Adrenal gland (tissue), 12 donors: ENCODE data around the gene ACOT13. TPM values are rescaled to one million over a fixed set of nuclear protein-coding genes. Genes with fewer than 3 reads are reported as not detected.
"Not testable (repeated sequence)": the region's sequence is repeated elsewhere in the genome, so short reads cannot be mapped to it uniquely, and the experiment has no call there.

Experiments used
- DNase-seq, 7 donors: peaks; one replicate each; pipeline ENCODE4 v3.0.0-alpha.2; 2019 to 2020
- H3K27ac ChIP-seq, 5 donors: fragments of 200-600 bp; sonication (generic) in 4 of 5; 1 replicate in 3 of 5; 2 replicates in 2 of 5; pipeline versions ENCODE4 v1.5.1 to v1.8.0; 2016 to 2020; ENCODE audit warnings: mild to moderate bottlenecking in 1 of 5
- H3K27me3 ChIP-seq: fragments of 200-600 bp; 2 replicates; pipeline ENCODE4 v1.8.0; 2021
- H3K36me3 ChIP-seq, 2 donors: fragments of 200-600 bp; replicated peaks in 1 of 2; 1 replicate in 1 of 2; 2 replicates in 1 of 2; pipeline versions ENCODE4 v1.5.1 to v1.8.0; 2018 to 2022
- H3K4me1 ChIP-seq, 2 donors: fragments of 200-600 bp; replicated peaks in 1 of 2; 1 replicate in 1 of 2; 2 replicates in 1 of 2; pipeline versions ENCODE4 v1.5.1 to v1.8.0; 2018 to 2021
- H3K4me3 ChIP-seq, 4 donors: fragments of 200-600 bp; sonication (generic) in 3 of 4; one replicate each; pipeline ENCODE4 v1.5.1; 2016 to 2018
- H3K9me3 ChIP-seq, 3 donors: fragments of 200-600 bp; sonication (generic) in 1 of 3; replicated peaks in 1 of 3; 1 replicate in 2 of 3; 2 replicates in 1 of 3; pipeline versions ENCODE4 v1.5.1 to v1.8.0; 2016 to 2021
- CTCF ChIP-seq, 6 experiments: fragments of 450-650 bp in 4 of 6; fragments of 200-600 bp in 2 of 6; sonication (generic) in 1 of 6; IDR thresholded peaks; 1 replicate in 5 of 6; 2 replicates in 1 of 6; pipeline versions ENCODE4 v1.5.1 to v1.8.0; 2016 to 2021; ENCODE audit warnings: antibody characterized with exemption in 6 of 6, mild to moderate bottlenecking in 2 of 6, moderate library complexity in 1 of 6
- POLR2A ChIP-seq, 2 donors: fragments of 450-650 bp; IDR thresholded peaks; one replicate each; pipeline ENCODE4 v1.6.1; 2017; ENCODE audit warnings: antibody characterized with exemption in 2 of 2, mild to moderate bottlenecking in 2 of 2, moderate library complexity in 1 of 2
- WGBS, 4 donors: extraction: QIAGEN DNeasy Blood & Tissue Kit in 2 of 4; methylation state at CpG; one replicate each; pipeline versions ENCODE4 v1.1.5 to v1.1.7; 2013 to 2017; 5-methylcytosine and 5-hydroxymethylcytosine counted together
- intact Hi-C, 2 donors: fragments of 100-400 bp; cut with DNase I; formaldehyde crosslinking; loops; one replicate each; pipeline versions ENCODE4 v1.14.1 to v1.15.0; 2022 to 2023
- polyA plus RNA-seq, 3 donors: library from polyadenylated mRNA; stranded (reverse); fragments of 200-250 nt in 2 of 3; fragments of 350-450 nt in 1 of 3; fragmentation: Illumina TruSeq in 1 of 3; extraction: RNeasy Lipid Tissue Mini Kit (QIAGEN cat#74804) in 1 of 3; gene quantifications; one replicate each; pipeline ENCODE4 v1.2.3, GENCODE V29; 2013 to 2014
- total RNA-seq, 9 donors: library from RNA; depleted of rRNA in 4 of 9; stranded (reverse); fragments of >200 nt in 4 of 9; fragments of 120-200 nt in 1 of 9; fragmentation: NEBNext Ultra II Directional in 1 of 9; extraction: Animal tissue kit (Norgen Biotek cat#: 25700) in 1 of 9; gene quantifications; one replicate each; pipeline versions ENCODE4 v1.1.0 to v1.2.4, GENCODE V29; 2013 to 2023
- donor health status: healthy with polysubstance abuse.
- donor health status: Bipolar disorder and iron deficiency.
- donor health status: DM: yes; HTN: yes; CAD: no.
- donor health status: DM: no; HTN: no; CAD: no.
- donor health status: DM: no; HTN: no; CAD: no.
- donor health status: DM: yes; HTN: yes; CAD: no.

The ACOT13 gene
- total and polyA plus RNA-seq, 12 donors: 6.9 to 104 (median 21.7) TPM

- no peaks in the 10 kb centered on the region for H3K36me3 ChIP-seq
- TF ChIP-seq POLR2A (IDR thresholded peaks at IDR 0.05): no peak
- TF ChIP-seq CTCF (IDR thresholded peaks at IDR 0.05): no peak
- 28 to 55% (median 45%) methylated on average over 3 of the region's 3 CpGs for WGBS, 4 donors
- H3K27ac ChIP-seq: no peak overlapping the region
- H3K9me3 ChIP-seq: no peaks in the 10 kb centered on the region
- intact Hi-C loops: loop anchor here in 1 of 2 donors (5.0 to 10.0 kb wide), 2 partner anchors 110 to 268 kb away; no protein-coding TSS in a partner anchor
- no peak for DNase-seq
- H3K4me1 ChIP-seq: peaks cover 0 to 5% of the 10 kb centered on the region in 2 donors
- H3K4me3 ChIP-seq: no peak overlapping the region
- no peaks in the 10 kb centered on the region for H3K27me3 ChIP-seq
These were observed 25.5 kb downstream of the ACOT13 start for GRCh38 chr6:24692415-24692814.

- intact Hi-C loops: loop anchor here in 1 of 2 donors (5.0 to 10.0 kb wide), 2 partner anchors 111 to 268 kb away; no protein-coding TSS in a partner anchor
- WGBS, 4 donors: 90 to 97% (median 93%) methylated on average over 2 of the region's 2 CpGs
- Histone ChIP-seq H3K4me1 (peaks cover 0 to 5% of the 10 kb centered on the region in 2 donors), H3K4me3 (no peak overlapping the region), H3K36me3 (no peaks in the 10 kb centered on the region), H3K27ac (no peak overlapping the region), H3K27me3 (no peaks in the 10 kb centered on the region), H3K9me3 (no peaks in the 10 kb centered on the region)
- no peak for DNase-seq
- TF ChIP-seq CTCF (IDR thresholded peaks at IDR 0.05) (no peak), POLR2A (IDR thresholded peaks at IDR 0.05) (no peak)
These were observed 26.1 kb downstream of the ACOT13 start for GRCh38 chr6:24692848-24693592.

- Histone ChIP-seq H3K9me3 (no peaks in the 10 kb centered on the region), H3K27ac (no peak overlapping the region), H3K27me3 (no peaks in the 10 kb centered on the region), H3K4me1 (peaks cover 0 to 5% of the 10 kb centered on the region in 2 donors), H3K4me3 (no peak overlapping the region), H3K36me3 (no peaks in the 10 kb centered on the region)
- WGBS, 4 donors: 91 to 94% (median 92%) methylated on average over 1 of the region's 1 CpG
- no peak for TF ChIP-seq CTCF (IDR thresholded peaks at IDR 0.05)
- TF ChIP-seq POLR2A (IDR thresholded peaks at IDR 0.05): no peak
- DNase-seq: no peak
- intact Hi-C loops: loop anchor here in 1 of 2 donors (5.0 to 10.0 kb wide), 2 partner anchors 112 to 269 kb away; no protein-coding TSS in a partner anchor
These were observed 27.3 kb downstream of the ACOT13 start for GRCh38 chr6:24694198-24694597.

DNA sequence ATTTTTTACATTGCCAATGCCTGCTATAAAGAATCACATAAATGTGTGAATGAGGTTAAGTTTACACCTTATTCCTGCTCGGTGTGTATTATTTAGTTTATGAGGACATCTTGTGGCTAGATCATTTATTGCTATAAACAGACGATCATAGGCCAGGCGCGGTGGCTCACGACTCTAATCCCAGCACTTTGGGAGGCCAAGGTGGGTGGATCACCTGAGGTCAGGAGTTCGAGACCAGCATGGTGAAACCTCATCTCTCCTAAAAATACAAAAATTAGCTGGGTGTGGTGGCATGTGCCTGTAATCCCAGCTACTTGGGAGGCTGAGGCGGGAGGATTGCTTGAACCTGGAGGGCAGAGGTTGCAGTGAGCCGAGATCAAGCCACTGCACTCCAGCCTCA lies 28.8 kb downstream of the ACOT13 start:
- not testable (repeated sequence) for H3K27ac ChIP-seq, H3K9me3 ChIP-seq, H3K4me1 ChIP-seq, H3K36me3 ChIP-seq, H3K27me3 ChIP-seq, H3K4me3 ChIP-seq
- peak in 3 of 7 donors; percentile 24 to 76 (median 36) for DNase-seq
- WGBS, 4 donors: 26 to 28% (median 27%) methylated on average over 8 of the region's 8 CpGs
- peak in 5 of 6 experiments; percentile 52 to 71 (median 60) for TF ChIP-seq CTCF (IDR thresholded peaks at IDR 0.05)
- intact Hi-C loops: loop anchor here (5.0 to 10.0 kb wide), 2 partner anchors 113 to 271 kb away; no protein-coding TSS in a partner anchor
